GM18873 (cell line): Measurements from ENCODE around the gene A3GALT2.

Experiments used
- ATAC-seq: cut with Tn5 transposase; IDR thresholded peaks from one replicate; pipeline ENCODE4 v1.9.1; 2021; ENCODE audit warnings: mild to moderate bottlenecking, moderate library complexity, moderate number of reproducible peaks; ENCODE audit not compliant: unreplicated experiment, low FRiP score

A3GALT2 gene

DNA sequence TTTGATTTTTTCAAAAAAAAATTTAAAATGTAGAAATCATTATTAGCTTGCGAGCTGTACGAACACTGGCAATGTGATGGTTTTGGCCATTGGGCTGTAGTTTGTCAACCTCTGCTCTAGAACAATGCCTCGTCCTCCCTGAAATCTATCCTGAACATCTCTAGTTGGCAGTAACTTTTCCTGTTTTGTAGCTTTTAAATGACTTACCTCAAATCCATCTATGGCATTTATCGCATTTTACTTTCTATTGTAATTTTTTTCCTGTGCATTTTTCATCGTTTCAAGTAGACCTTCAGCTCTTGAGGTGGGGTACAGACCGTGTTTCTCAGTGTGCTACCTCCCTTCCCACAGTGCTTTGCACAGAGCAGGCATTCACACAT, 30.4 kb upstream of the A3GALT2 start:
- ATAC-seq, result no peak

DNA sequence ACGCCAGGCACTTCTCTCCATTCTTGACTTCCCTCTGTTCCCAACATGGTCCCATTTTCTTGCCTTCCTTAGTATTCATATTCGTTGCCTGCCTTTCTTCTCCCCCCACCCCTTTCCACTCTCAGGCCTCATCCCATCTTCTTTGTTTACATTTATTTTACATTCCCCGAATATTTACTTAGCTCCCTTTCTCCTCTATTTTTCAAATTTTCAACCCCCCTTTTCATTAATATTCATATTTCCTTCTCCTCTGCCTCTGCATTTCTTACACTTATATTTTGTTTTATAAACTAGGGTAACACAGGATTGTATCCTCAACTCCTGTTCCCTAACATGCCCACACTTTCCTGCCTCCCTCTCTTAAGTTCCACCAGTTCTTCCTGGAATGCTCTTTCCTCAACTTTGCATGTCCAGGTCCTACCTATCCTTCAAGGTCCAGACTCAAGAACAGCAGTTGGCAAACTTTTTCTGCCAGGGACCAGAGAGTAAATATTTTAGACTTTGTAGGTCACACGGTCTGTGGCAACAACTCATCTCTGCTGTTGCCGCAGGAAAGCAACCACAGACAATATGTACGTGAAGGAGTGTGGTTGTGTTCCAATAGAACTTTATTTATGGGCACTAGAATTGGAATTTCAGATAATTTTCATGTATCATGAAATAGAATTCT, 29.8 kb upstream of the A3GALT2 start:
- no peak for ATAC-seq

DNA sequence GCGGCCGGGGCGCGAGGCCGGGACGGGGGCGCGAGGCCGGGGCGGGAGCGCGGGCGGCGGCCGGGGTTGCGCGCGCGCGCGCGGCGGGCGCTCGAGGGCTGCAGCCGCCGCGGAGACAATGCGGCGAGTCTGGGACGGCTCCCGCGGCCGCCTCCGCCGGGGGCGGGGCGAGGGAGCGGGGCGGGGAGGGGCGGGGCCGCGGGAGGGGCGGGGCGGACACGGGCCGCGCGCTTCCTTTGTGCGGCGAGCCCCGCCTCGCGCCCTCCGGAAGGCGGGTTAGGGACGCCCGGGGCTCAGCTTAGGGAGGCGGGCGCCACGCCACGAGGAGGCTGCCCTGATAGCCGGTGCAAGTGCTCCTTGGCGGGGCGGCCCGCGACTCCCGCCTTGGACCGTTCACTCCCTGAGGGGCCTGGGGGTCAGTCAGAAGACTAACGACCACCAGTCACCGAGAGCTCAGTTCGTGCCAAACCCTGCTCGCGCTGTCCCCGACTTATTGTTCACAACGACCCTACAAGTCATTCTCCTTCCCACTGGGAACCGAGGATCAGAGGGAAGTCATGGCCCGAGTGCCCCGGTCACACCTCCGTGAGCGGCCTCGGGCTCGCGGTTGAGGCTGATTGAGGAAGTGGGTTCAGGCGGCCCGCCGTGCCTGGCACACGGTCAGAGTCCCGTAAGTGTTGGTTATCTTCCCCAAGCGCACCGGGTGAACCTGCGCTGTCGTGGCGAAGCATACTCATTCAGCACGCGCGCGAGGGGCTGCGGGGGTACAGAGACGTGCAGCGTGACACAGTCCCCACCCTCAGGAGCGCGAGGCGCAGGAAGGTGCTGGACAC, 29.1 kb upstream of the A3GALT2 start:
- ATAC-seq, result peak; percentile 57

DNA sequence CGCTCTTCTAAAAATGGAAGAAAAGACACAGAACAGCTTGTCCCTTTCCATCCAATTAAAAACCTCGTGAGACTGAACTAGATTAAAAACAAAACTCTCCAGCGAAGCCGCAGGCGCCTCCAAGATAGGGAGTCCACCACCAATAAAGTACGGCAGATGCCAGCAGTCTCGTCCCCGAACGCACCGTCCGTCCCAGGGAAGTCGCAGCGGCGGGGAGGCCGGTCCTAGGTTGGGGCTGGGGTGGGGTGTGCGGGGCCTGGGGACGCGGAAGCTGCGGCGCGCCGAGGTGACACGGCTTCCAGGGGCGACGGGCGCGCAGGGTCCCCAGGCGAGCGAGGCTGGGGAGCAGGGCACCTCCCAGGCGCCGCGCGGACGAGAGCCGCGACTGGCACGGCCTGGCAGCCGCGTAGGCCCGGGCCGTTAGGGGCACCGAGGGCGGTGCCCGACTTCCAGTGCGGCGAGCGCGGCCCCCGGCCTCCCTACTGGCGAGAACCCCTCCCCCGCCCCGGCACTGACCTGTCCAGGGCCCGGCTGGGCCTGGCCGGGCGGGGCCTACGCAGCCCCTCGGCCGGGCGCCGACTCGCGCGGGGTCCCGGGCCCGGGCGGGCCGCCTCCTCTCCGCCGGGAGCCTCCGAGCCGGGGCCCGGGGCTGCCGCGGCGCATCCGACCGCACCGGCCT, 28.3 kb upstream of the A3GALT2 start:
- ATAC-seq, result peak; percentile 27

- ATAC-seq, result no peak
Measured at GRCh38 chr1:33348676-33349080, 27.8 kb upstream of the A3GALT2 start.

DNA sequence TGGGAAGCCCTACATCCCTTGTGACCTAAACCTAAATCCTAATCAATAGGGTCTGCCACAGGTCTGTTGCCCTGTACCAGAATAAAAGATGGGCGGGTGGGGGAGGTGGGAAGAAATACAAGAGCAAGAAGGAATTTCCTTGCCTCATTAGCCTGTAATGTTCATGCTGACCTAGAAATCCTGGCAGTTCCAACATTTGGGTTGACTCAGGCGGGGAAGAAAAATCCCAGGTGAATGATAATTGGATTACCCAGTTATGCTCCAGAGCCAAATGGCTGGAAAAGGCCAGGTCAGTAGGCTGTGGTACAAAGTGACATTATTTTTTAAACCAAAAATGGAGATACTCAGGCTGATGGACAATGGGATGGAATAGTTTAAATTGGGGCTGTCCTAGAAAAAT, 27.3 kb upstream of the A3GALT2 start:
- no peak for ATAC-seq

GRCh38 chr1:33347650-33347992, 26.7 kb upstream of the A3GALT2 start:
- ATAC-seq, result no peak

GRCh38 chr1:33346927-33347649, 26.2 kb upstream of the A3GALT2 start:
- no peak for ATAC-seq

- no peak for ATAC-seq
Measured at GRCh38 chr1:33346533-33346926, 25.6 kb upstream of the A3GALT2 start.

DNA sequence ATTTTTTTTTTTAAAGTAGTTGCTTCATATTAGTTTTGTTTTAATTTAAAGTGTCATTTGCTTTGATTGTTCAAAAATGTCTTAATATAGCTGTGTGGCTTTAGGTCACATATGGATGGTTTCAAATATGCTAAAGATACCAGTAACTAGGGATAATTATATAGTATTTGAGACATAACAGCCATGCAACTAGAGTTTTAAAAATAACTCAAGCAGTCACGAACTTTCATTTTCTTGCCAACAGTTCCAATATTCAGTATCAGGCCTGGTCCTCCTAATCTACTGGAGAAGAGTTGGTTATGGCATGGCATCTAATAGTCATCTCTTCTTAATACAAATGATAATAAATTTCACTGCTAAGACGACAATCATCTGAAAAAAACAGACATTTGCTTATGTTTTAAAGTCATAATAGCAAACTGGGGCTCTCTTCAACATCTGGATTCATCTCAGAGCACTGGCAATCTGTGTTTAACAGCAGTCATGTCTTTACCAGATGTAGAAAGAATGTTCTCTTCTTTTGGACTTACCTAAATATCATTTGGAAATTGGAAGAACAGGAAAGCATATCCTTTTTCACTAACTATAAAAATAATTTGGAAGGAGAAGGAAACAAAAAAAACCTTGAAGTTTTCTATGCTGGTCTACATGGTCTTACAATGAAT, 24.1 kb upstream of the A3GALT2 start:
- ATAC-seq, result no peak

- no peak for ATAC-seq
Measured at GRCh38 chr1:33343539-33343938, 22.6 kb upstream of the A3GALT2 start.

DNA sequence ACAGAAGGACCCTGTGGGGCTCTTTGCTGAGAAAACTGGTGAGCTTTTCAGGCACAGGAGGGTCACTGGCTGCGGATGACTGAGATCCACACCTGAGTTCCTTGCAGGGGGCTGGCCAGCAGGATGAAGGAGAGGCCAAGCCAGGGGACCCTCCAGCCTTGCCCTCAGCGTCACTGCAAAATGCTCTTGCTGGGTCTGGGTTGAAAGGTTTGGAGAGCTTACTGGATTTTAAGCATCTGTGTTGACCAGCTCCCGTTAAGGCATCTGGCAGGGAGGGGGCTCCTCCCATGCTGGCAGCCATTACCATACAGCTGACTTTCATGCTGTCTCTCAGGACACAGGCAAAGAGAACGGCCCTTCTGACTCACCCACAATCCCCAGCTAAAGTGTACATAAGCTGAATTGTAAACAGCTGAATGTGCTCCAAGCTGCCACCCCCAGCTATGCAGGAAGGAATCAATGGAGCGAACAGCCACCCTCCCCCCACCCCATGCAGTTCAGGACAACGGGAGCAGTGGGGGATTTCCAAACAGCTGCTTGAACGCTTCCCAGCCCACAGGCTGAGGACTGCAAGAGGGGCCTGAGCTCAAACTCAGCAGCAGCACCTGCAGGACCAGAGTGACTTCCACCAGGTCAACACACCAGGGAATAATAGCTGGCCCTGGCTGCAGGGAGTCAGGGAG, 21.3 kb upstream of the A3GALT2 start:
- no peak for ATAC-seq

GRCh38 chr1:33341190-33341589, 20.3 kb upstream of the A3GALT2 start:
- no peak for ATAC-seq

DNA sequence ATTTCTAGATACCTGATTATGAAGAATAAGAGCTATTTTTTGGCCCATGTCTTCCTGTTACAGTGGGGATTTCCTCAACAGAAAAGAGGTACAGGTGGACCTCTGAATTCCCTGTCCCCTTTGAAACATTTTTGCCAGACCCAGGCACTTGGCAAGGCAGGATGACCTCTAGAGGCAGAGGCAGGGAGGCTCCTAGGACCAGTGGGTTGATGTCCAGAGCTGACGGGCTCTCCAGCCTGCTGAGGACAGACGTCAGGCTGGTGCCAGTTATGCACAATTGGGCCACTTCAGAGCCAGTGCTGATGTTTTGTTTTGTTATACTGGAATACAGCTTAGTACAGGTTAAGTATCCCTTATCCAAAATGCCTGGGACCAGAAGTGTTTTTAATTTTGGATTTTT, 18.5 kb upstream of the A3GALT2 start:
- no peak for ATAC-seq

- no peak for ATAC-seq
Measured at GRCh38 chr1:33338440-33339211, 17.7 kb upstream of the A3GALT2 start.

- no peak for ATAC-seq
Measured at GRCh38 chr1:33338048-33338439, 17.1 kb upstream of the A3GALT2 start.

DNA sequence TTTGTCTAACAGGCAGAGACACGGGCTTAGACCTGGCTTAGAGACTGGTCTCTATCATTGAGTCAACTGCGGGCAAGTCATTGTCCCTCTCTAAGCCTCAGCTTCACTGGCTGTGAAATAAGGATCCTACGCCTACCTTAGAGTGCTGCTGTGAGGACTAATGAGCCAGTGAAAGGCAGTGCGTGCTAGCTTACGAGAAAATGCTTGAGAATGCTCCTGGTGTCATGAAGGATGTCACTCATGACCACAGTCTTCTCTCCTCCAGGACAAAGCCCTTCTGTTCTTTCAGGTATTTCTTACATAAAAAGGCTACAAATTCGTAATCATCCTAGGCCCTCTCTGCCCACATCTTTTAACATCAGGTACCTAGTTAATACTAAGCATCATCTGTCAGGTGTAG, 16.5 kb upstream of the A3GALT2 start:
- no peak for ATAC-seq

- ATAC-seq, result no peak
Measured at GRCh38 chr1:33336580-33336979, 15.7 kb upstream of the A3GALT2 start.

GRCh38 chr1:33335020-33335419, 14.1 kb upstream of the A3GALT2 start:
- no peak for ATAC-seq
